ENCODE results near the gene MEPCE. TPM values are rescaled to one million over a fixed set of nuclear protein-coding genes. Genes with fewer than 3 reads are reported as not detected.

Gene MEPCE
- polyA plus RNA-seq, 1 experiment, result 9.1 TPM

- CTCF ChIA-PET, result interaction anchor here (2.1 kb wide), 1 partner anchor 8 kb away, joined by 13 read pairs; no protein-coding TSS in a partner anchor
- no peaks in the 10 kb centered on the region for H3K9me3 ChIP-seq (ENCODE audit: control insufficient read depth, insufficient read depth, low read length)
- H3K27ac ChIP-seq (ENCODE audit: low read depth, low read length), result no peak overlapping the region
- DNase-seq (ENCODE audit: low read depth, low spot score), result no peak
- POLR2A ChIA-PET, result no interaction called here
- H3K4me3 ChIP-seq (ENCODE audit: low read depth, low read length), result no peak overlapping the region
- TF ChIP-seq CTCF (IDR thresholded peaks at IDR 0.05; ENCODE audit: low read depth, low read length), result no peak
- H3K27me3 ChIP-seq (ENCODE audit: control insufficient read depth, insufficient read depth, low read length), result peaks cover 6% of the 10 kb centered on the region
Measured at GRCh38 chr7:100415448-100415847, 14.2 kb upstream of the MEPCE start.

GRCh38 chr7:100418930-100419659 is 10.5 kb upstream of the MEPCE start:
- no peaks in the 10 kb centered on the region for H3K9me3 ChIP-seq (ENCODE audit: control insufficient read depth, insufficient read depth, low read length)
- H3K27ac ChIP-seq (ENCODE audit: low read depth, low read length), result no peak overlapping the region
- 0 out of 2 replicates have a peak, but pooled peaks have one; percentile 9 for TF ChIP-seq CTCF (IDR thresholded peaks at IDR 0.05; ENCODE audit: low read depth, low read length)
- ChIA-PET CTCF (interaction anchor here (0.6 to 1.2 kb wide), 3 partner anchors 11 to 1342 kb away, joined by 3 to 4 read pairs (median 3); no protein-coding TSS in a partner anchor), POLR2A (interaction anchor here (1.4 kb wide), 1 partner anchor 9 kb away, joined by 9 read pairs; the partner anchor contains the start of gene ZCWPW1)
- DNase-seq (ENCODE audit: low read depth, low spot score), result no peak
- no peaks in the 10 kb centered on the region for H3K27me3 ChIP-seq (ENCODE audit: control insufficient read depth, insufficient read depth, low read length)
- H3K4me3 ChIP-seq (ENCODE audit: low read depth, low read length), result no peak overlapping the region

GRCh38 chr7:100419660-100420226 is 9.9 kb upstream of the MEPCE start:
- no peak for DNase-seq (ENCODE audit: low read depth, low spot score)
- ChIA-PET POLR2A (interaction anchor here (1.4 kb wide), 1 partner anchor 9 kb away, joined by 9 read pairs; the partner anchor contains the start of gene ZCWPW1), CTCF (interaction anchor here (0.6 to 1.4 kb wide), 2 partner anchors 12 to 1343 kb away, joined by 3 to 7 read pairs; no protein-coding TSS in a partner anchor)
- H3K9me3 ChIP-seq (ENCODE audit: control insufficient read depth, insufficient read depth, low read length), result no peaks in the 10 kb centered on the region
- no peak overlapping the region for H3K27ac ChIP-seq (ENCODE audit: low read depth, low read length)
- no peaks in the 10 kb centered on the region for H3K27me3 ChIP-seq (ENCODE audit: control insufficient read depth, insufficient read depth, low read length)
- no peak for TF ChIP-seq CTCF (IDR thresholded peaks at IDR 0.05; ENCODE audit: low read depth, low read length)
- H3K4me3 ChIP-seq (ENCODE audit: low read depth, low read length), result no peak overlapping the region

GRCh38 chr7:100423315-100423714 is 6.3 kb upstream of the MEPCE start:
- Histone ChIP-seq H3K27me3 (ENCODE audit: control insufficient read depth, insufficient read depth, low read length) (no peaks in the 10 kb centered on the region), H3K27ac (ENCODE audit: low read depth, low read length) (no peak overlapping the region), H3K9me3 (ENCODE audit: control insufficient read depth, insufficient read depth, low read length) (peaks cover 5% of the 10 kb centered on the region; the same call in 1 of the 2 replicates), H3K4me3 (ENCODE audit: low read depth, low read length) (no peak overlapping the region)
- CTCF ChIA-PET, result interaction anchor here (1.5 kb wide), 1 partner anchor 16 kb away, joined by 12 read pairs; no protein-coding TSS in a partner anchor
- no peak for DNase-seq (ENCODE audit: low read depth, low spot score)
- no peak for TF ChIP-seq CTCF (IDR thresholded peaks at IDR 0.05; ENCODE audit: low read depth, low read length)
- POLR2A ChIA-PET, result no interaction called here

- no peak for DNase-seq (ENCODE audit: low read depth, low spot score)
- ChIA-PET CTCF (interaction anchor here (1.0 kb wide), 1 partner anchor 18 kb away, joined by 3 read pairs; no protein-coding TSS in a partner anchor), POLR2A (interaction anchor here (0.6 kb wide), 1 partner anchor 70 kb away, joined by 3 read pairs; no protein-coding TSS in a partner anchor)
- Histone ChIP-seq H3K9me3 (ENCODE audit: control insufficient read depth, insufficient read depth, low read length) (peaks cover 5% of the 10 kb centered on the region; the same call in 1 of the 2 replicates), H3K27ac (ENCODE audit: low read depth, low read length) (no peak overlapping the region), H3K4me3 (ENCODE audit: low read depth, low read length) (no peak overlapping the region), H3K27me3 (ENCODE audit: control insufficient read depth, insufficient read depth, low read length) (no peaks in the 10 kb centered on the region)
- no peak for TF ChIP-seq CTCF (IDR thresholded peaks at IDR 0.05; ENCODE audit: low read depth, low read length)
Measured at GRCh38 chr7:100425347-100425746, 4.3 kb upstream of the MEPCE start.
